K562 (cell line): ENCODE measurements around the gene BHLHE40. TPM values are rescaled to one million over a fixed set of nuclear protein-coding genes. Genes with fewer than 3 reads are reported as not detected.

ENCODE experiments used
- CBX3 ChIP-seq, 2 experiments: IDR thresholded peaks; 1 replicate in 1 of 2; 2 replicates in 1 of 2; pipeline ENCODE4 v1.6.1; 2012; ENCODE audit warnings: inconsistent platforms in 2 of 2, low read length in 2 of 2, borderline replicate concordance in 1 of 2, control low read depth in 1 of 2
- CHCHD3 ChIP-seq: fragments of 250-450 bp; sonication (Bioruptor Pico); IDR thresholded peaks from 2 replicates; pipeline ENCODE4 v2.1.2; 2022; ENCODE audit warnings: mild to moderate bottlenecking
- E2F8 ChIP-seq: fragments of 450-650 bp; IDR thresholded peaks from 2 replicates; pipeline ENCODE4 v1.7.1; 2018; ENCODE audit warnings: mild to moderate bottlenecking, low read depth; ENCODE audit not compliant: partially characterized antibody
- FOXA1 ChIP-seq: fragments of 450-650 bp; IDR thresholded peaks from 2 replicates; pipeline ENCODE4 v1.6.1; 2016; ENCODE audit warnings: mild to moderate bottlenecking, borderline replicate concordance
- GATAD2A ChIP-seq: fragments of 450-650 bp; IDR thresholded peaks from 2 replicates; pipeline ENCODE4 v1.6.1; 2017
- KDM2B ChIP-seq: fragments of 250-450 bp; sonication (Bioruptor Pico); IDR thresholded peaks from 2 replicates; pipeline ENCODE4 v1.8.0; 2021; ENCODE audit warnings: mild to moderate bottlenecking, moderate library complexity
- MCM5 ChIP-seq: fragments of 450-650 bp; IDR thresholded peaks from 2 replicates; pipeline ENCODE4 v1.6.1; 2016; ENCODE audit warnings: low read depth
- NR2C1 ChIP-seq, 2 experiments: fragments of 450-650 bp; IDR thresholded peaks; 2 replicates each; pipeline ENCODE4 v1.6.1; 2017; ENCODE audit warnings: mild to moderate bottlenecking in 2 of 2, antibody characterized with exemption in 1 of 2, inconsistent platforms in 1 of 2, missing compliant biosample characterization in 1 of 2, missing genetic modification characterization in 1 of 2
- PHTF2 ChIP-seq: fragments of 250-450 bp; sonication (Bioruptor Pico); IDR thresholded peaks from 2 replicates; pipeline ENCODE4 v1.5.0; 2021; ENCODE audit warnings: mild to moderate bottlenecking
- SRSF3 ChIP-seq: fragments of 200-400 bp; formaldehyde crosslinking; IDR thresholded peaks from 2 replicates; pipeline ENCODE4 v1.6.1; 2016; ENCODE audit warnings: mild to moderate bottlenecking, low read length, moderate library complexity; ENCODE audit not compliant: insufficient read depth
- TBL1XR1 ChIP-seq, 2 experiments: IDR thresholded peaks; 2 replicates each; pipeline ENCODE4 v1.6.1; 2012; ENCODE audit warnings: improper control_type of control experiment in 2 of 2, low read length in 2 of 2, mild to moderate bottlenecking in 1 of 2
- XRCC4 ChIP-seq: IDR thresholded peaks from one replicate; pipeline ENCODE4 v1.6.1; 2011; ENCODE audit not compliant: insufficient read depth, insufficient read length; ENCODE audit errors: extremely low read depth
- YY1 ChIP-seq, 3 experiments: IDR thresholded peaks; 2 replicates each; pipeline ENCODE4 v1.6.1; 2011; ENCODE audit warnings: low read length in 2 of 3, mild to moderate bottlenecking in 2 of 3, moderate library complexity in 2 of 3, borderline replicate concordance in 1 of 3, control low read depth in 1 of 3, low read depth in 1 of 3; ENCODE audit not compliant: insufficient read depth in 3 of 3, insufficient replicate concordance in 2 of 3, control insufficient read depth in 1 of 3, insufficient read length in 1 of 3; ENCODE audit errors: extremely low read depth in 1 of 3
- ZBTB43 ChIP-seq: sonication (generic); formaldehyde crosslinking; IDR thresholded peaks from 2 replicates; pipeline ENCODE4 v1.8.0; 2023; ENCODE audit warnings: mild to moderate bottlenecking, missing genetic modification reagents
- ZEB2 ChIP-seq: fragments of 450-650 bp; IDR thresholded peaks from 2 replicates; pipeline ENCODE4 v1.6.1; 2016
- ZNF507 ChIP-seq: conservative IDR thresholded peaks from 2 replicates; pipeline ENCODE4 v1.6.1; 2017; ENCODE audit warnings: missing genetic modification characterization, missing compliant biosample characterization
- polyA plus RNA-seq, 8 experiments: library from polyadenylated mRNA; depleted of rRNA in 4 of 8; stranded (reverse) in 5 of 8; unstranded in 3 of 8; fragments of >200 nt; fragmentation: Nextera tagmentation in 2 of 8; fragmentation: Illumina TruSeq in 1 of 8; extraction: Ambion mirVana in 2 of 8; extraction: Trizol in 1 of 8; gene quantifications; 2 replicates each; pipeline versions ENCODE4 v1.2.1 to v1.2.3, GENCODE V29; 2011 to 2014; ENCODE audit warnings: inconsistent platforms in 1 of 8, missing spikeins in 1 of 8
- total RNA-seq, 7 experiments: library from RNA; depleted of rRNA in 6 of 7; stranded (reverse); fragments of >200 nt in 6 of 7; fragmentation: Illumina TruSeq in 2 of 7; extraction: Trizol in 2 of 7; gene quantifications; 2 replicates each; pipeline versions ENCODE4 v1.2.1 to v1.2.3, GENCODE V29; 2011 to 2021; ENCODE audit warnings: low replicate concordance in 1 of 7
- TF ChIP-seq, protein P1 (sequence below): fragments of 200-800 bp; sonication (Bioruptor generic); IDR thresholded peaks from 2 replicates; pipeline ENCODE4 v1.6.1; 2016; ENCODE audit warnings: missing genetic modification characterization, missing compliant biosample characterization

Gene BHLHE40
- total and polyA plus RNA-seq, 9 of the 15 experiments (the other 6 are each of a cell fraction or from before 2014, with no cell fraction given): 12.0 to 83.9 (median 31.4) TPM

- TF ChIP-seq TBL1XR1 (IDR thresholded peaks at IDR 0.05; ENCODE audit: low read length in 2 of 2) (no peak), SRSF3 (no peak), KDM2B (no peak), E2F8 (no peak), XRCC4 (no peak), FOXA1 (no peak), CHCHD3 (CRISPR knock-in tag) (no peak), PHTF2 (no peak), ZNF507 (no peak), CBX3 (IDR thresholded peaks at IDR 0.05; ENCODE audit: borderline replicate concordance in 1 of 2, low read length in 2 of 2) (0 out of 3 replicates have a peak, but pooled peaks of 1 of the 2 experiments have one; percentile 24), GATAD2A (0 out of 2 replicates have a peak, but pooled peaks have one; percentile 14), MCM5 (no peak), NR2C1 (IDR thresholded peaks at IDR 0.05) (no peak), NR2C1 (tag; IDR thresholded peaks at IDR 0.05) (0 out of 2 replicates have a peak, but pooled peaks have one; percentile 33), ZBTB43 (no peak), YY1 (IDR thresholded peaks at IDR 0.05; ENCODE audit: borderline replicate concordance in 1 of 3, control insufficient read depth in 1 of 3, extremely low read depth in 1 of 3, insufficient read depth in 3 of 3, insufficient read length in 1 of 3, insufficient replicate concordance in 2 of 3, low read depth in 1 of 3, low read length in 2 of 3) (peak in 1 of 3 experiments; percentile 33), ZEB2 (no peak)
- TF ChIP-seq, protein P1, sequence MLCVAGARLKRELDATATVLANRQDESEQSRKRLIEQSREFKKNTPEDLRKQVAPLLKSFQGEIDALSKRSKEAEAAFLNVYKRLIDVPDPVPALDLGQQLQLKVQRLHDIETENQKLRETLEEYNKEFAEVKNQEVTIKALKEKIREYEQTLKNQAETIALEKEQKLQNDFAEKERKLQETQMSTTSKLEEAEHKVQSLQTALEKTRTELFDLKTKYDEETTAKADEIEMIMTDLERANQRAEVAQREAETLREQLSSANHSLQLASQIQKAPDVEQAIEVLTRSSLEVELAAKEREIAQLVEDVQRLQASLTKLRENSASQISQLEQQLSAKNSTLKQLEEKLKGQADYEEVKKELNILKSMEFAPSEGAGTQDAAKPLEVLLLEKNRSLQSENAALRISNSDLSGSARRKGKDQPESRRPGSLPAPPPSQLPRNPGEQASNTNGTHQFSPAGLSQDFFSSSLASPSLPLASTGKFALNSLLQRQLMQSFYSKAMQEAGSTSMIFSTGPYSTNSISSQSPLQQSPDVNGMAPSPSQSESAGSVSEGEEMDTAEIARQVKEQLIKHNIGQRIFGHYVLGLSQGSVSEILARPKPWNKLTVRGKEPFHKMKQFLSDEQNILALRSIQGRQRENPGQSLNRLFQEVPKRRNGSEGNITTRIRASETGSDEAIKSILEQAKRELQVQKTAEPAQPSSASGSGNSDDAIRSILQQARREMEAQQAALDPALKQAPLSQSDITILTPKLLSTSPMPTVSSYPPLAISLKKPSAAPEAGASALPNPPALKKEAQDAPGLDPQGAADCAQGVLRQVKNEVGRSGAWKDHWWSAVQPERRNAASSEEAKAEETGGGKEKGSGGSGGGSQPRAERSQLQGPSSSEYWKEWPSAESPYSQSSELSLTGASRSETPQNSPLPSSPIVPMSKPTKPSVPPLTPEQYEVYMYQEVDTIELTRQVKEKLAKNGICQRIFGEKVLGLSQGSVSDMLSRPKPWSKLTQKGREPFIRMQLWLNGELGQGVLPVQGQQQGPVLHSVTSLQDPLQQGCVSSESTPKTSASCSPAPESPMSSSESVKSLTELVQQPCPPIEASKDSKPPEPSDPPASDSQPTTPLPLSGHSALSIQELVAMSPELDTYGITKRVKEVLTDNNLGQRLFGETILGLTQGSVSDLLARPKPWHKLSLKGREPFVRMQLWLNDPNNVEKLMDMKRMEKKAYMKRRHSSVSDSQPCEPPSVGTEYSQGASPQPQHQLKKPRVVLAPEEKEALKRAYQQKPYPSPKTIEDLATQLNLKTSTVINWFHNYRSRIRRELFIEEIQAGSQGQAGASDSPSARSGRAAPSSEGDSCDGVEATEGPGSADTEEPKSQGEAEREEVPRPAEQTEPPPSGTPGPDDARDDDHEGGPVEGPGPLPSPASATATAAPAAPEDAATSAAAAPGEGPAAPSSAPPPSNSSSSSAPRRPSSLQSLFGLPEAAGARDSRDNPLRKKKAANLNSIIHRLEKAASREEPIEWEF (CRISPR knock-in tag): no peak
Observed at GRCh38 chr3:4963669-4964570, 15.3 kb upstream of the BHLHE40 start (continued).
